DMS153 treated with DMSO at 0.1 percent for 48 hours (cell line): ENCODE results near the gene FOXE3.
A peak's percentile ranks its signal among the peaks of the same experiment; 100 is the strongest.
"Not testable (repeated sequence)": the region's sequence is repeated elsewhere in the genome, so short reads cannot be mapped to it uniquely, and the experiment has no call there.

ENCODE experiments used
- DNase-seq: peaks from one replicate; lab custom pipeline; 2025; ENCODE audit not compliant: unreplicated experiment; lab: John Stamatoyannopoulos, UW

Gene FOXE3

DNA sequence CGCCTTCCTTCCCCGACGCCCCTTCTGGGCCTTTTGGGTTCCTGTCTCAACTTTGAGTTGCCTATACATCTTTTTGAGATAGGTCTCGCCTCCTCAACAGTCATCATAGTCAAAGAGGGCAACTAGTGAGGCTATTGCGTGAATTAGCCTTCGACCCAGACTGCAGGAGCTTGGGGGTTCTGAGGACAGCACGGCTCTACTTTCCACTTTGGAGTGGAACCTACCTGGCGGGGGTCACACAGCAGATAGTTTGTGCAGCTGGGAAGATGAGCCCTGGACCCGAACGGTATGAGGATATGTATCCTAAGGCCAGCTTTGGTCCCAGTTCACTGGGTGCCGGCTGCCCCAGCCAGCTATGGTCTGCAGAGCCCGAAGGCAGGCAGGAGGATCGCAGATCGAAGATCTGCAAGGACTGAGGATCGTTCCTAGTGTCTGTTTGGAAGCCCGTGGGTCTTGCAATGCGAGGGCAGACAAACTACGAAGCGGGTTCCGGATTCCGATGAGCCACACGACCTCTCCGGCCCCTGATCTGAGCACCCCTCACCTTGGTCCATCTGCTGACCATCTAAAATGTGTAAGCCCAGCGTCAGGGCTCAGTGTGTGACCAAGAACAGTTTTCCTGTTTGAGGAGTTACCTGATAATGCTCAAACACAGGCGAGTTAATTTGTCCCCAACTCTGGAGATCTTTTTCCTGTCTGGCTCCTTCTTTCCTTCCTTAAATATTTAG, 29.9 kb downstream of the FOXE3 start:
- DNase-seq, result no peak

- no peak for DNase-seq
Observed at GRCh38 chr1:47448462-47449222, 32.6 kb downstream of the FOXE3 start.

- DNase-seq, result peak; percentile 9
Observed at GRCh38 chr1:47449822-47450552, 33.9 kb downstream of the FOXE3 start.

DNA sequence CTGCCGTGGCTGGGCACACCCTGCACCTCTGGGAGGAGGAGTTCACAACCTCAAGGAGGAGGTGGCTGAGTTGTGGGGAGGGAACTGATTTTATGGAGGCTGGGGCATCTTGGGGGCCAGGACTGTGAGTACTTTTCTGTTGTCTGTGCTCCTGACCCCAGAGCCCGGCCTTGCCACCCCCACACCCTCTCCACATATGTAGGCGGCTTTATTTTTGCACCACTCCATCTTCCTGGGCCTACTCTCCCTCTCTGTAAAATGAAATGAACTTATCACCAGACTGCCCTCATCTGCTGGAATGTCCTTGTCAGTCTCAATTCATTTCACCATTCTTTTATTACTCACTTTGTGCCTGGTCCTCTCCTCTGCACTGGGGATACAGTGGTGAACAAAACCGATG, 34.5 kb downstream of the FOXE3 start:
- DNase-seq, result no peak

DNA sequence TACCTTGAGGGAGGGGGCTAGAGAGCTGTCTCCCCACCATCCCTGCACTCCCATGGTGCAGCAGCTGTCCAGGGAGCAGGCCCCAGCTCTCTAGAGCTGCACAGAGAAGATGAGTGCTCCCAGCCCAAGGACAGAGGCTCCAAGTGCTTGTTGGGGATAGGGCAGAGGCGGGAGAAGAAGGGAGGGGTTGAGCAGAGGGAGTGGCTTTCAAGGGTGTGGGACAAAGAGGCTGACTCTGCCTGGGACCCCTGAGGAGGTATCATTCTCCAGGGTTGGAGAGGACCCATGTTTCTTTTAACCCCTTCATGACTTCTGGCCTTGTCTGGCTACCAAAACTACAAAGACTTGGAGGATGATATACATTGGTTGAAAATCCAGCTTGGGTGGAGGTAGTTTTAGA, 36.3 kb downstream of the FOXE3 start:
- no peak for DNase-seq

GRCh38 chr1:47453910-47454309, 37.8 kb downstream of the FOXE3 start:
- DNase-seq, result not testable (repeated sequence)

DNA sequence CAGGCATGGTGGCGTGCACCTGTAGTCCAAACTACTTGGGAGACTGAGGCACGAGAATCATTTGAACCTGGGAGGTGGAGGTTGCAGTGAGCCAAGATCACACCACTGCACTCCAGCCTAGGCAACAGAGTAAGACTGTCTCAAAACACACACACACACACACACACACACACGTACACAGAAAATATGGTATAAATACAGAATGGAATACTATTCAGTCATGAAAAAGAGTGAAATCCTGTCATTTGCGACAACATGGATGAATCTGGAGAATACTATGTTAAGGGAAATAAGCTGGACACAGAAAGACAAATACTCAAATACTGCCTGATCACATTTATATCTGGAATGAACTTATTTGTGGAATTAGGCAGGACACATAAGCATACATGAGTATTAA, 40.2 kb downstream of the FOXE3 start:
- DNase-seq, result no peak

DNA sequence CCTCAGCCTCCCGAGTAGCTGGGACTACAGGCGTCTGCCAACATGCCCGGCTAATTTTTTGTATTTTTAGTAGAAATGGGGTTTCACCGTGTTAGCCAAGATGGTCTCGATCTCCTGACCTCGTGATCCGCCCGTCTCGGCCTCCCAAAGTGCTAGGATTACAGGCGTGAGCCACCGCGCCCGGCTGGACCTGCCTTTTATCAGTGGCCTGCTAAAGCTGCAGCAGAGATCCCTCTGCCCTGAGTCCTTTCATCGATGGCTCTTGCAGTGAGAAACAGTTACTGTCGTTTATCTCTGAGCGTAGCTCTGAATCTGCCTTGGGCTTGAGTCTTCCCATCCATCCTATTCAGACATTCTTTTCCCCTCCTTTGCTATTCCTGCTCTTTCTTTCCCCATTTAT, 41.5 kb downstream of the FOXE3 start:
- not testable (repeated sequence) for DNase-seq

GRCh38 chr1:47459253-47459788, 43.2 kb downstream of the FOXE3 start:
- peak; percentile 17 for DNase-seq

- DNase-seq, result no peak
Observed at GRCh38 chr1:47460040-47460439, 44.0 kb downstream of the FOXE3 start.

GRCh38 chr1:47460456-47460855, 44.4 kb downstream of the FOXE3 start:
- no peak for DNase-seq

GRCh38 chr1:47465605-47466004, 49.5 kb downstream of the FOXE3 start:
- DNase-seq, result no peak
